Measurements from ENCODE around the gene BSPRY.

GRCh38 chr9:113387560-113388230 is 38.4 kb downstream of the BSPRY start:
- TF ChIP-seq CREB1 (IDR thresholded peaks at IDR 0.05; ENCODE audit: low read depth): no peak
- no peak for TF ChIP-seq TCF12 (IDR thresholded peaks at IDR 0.05; ENCODE audit: low read depth)
- no peak for TF ChIP-seq EP300 (IDR thresholded peaks at IDR 0.05; ENCODE audit: borderline replicate concordance)
- no peak for TF ChIP-seq RAD21 (IDR thresholded peaks at IDR 0.05; ENCODE audit: low read depth)
- no peak for TF ChIP-seq USF1 (IDR thresholded peaks at IDR 0.05)
- TF ChIP-seq, protein P1, sequence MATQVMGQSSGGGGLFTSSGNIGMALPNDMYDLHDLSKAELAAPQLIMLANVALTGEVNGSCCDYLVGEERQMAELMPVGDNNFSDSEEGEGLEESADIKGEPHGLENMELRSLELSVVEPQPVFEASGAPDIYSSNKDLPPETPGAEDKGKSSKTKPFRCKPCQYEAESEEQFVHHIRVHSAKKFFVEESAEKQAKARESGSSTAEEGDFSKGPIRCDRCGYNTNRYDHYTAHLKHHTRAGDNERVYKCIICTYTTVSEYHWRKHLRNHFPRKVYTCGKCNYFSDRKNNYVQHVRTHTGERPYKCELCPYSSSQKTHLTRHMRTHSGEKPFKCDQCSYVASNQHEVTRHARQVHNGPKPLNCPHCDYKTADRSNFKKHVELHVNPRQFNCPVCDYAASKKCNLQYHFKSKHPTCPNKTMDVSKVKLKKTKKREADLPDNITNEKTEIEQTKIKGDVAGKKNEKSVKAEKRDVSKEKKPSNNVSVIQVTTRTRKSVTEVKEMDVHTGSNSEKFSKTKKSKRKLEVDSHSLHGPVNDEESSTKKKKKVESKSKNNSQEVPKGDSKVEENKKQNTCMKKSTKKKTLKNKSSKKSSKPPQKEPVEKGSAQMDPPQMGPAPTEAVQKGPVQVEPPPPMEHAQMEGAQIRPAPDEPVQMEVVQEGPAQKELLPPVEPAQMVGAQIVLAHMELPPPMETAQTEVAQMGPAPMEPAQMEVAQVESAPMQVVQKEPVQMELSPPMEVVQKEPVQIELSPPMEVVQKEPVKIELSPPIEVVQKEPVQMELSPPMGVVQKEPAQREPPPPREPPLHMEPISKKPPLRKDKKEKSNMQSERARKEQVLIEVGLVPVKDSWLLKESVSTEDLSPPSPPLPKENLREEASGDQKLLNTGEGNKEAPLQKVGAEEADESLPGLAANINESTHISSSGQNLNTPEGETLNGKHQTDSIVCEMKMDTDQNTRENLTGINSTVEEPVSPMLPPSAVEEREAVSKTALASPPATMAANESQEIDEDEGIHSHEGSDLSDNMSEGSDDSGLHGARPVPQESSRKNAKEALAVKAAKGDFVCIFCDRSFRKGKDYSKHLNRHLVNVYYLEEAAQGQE (IDR thresholded peaks at IDR 0.05; ENCODE audit: low read depth): no peak
- no peak for TF ChIP-seq NFIC (IDR thresholded peaks at IDR 0.05)
- no peak for TF ChIP-seq CEBPB (IDR thresholded peaks at IDR 0.05)
